GM21737 (cell line): ENCODE results near the gene HNRNPAB.

Experiments used
- ATAC-seq: cut with Tn5 transposase; IDR thresholded peaks from one replicate; pipeline ENCODE4 v1.9.1; 2021; ENCODE audit warnings: mild to moderate bottlenecking, moderate library complexity; ENCODE audit not compliant: unreplicated experiment

Gene HNRNPAB

GRCh38 chr5:178211095-178212048, 7.0 kb downstream of the HNRNPAB start:
- ATAC-seq: no peak

GRCh38 chr5:178212241-178213002, 8.1 kb downstream of the HNRNPAB start:
- no peak for ATAC-seq

- no peak for ATAC-seq
Measured at GRCh38 chr5:178213003-178213461, 8.7 kb downstream of the HNRNPAB start.

GRCh38 chr5:178213748-178214151, 9.4 kb downstream of the HNRNPAB start:
- no peak for ATAC-seq

GRCh38 chr5:178214160-178214803, 9.9 kb downstream of the HNRNPAB start:
- no peak for ATAC-seq

DNA sequence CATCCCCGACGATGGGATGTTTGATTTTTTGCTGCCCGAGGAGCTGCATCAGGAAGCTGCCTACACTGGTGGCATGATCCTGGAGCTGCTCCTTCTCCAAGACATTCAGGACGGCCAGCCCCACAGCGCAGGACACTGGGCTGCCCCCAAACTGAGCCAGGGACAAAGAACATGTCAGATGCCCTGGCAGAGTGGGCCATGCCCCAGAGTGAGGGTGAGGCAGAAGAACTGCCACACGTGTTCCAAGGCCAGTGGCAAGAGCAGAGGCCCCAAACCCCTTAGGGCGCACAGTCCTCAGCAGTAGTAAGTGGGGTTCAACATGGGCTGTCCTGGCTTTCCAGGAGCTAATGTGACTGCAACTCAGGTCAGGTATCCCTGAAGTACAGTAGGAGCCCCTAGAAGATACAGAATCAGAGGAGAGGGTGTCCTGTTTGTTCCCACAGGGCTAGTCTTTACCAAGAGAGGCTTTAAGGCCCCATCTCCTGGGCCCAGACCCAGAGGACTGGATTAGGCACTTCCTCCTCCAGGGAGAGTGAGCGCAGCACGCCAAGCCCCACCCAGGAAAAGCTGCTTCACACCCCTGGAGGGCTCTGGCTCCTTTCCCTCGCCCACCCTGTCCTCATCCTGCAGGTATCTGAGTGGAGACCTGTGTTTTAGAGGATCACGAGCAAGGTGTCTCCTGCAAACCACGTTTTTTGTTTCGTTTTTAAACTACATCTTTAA, 11.1 kb downstream of the HNRNPAB start:
- ATAC-seq: no peak

- no peak for ATAC-seq
Measured at GRCh38 chr5:178216088-178216534, 11.8 kb downstream of the HNRNPAB start.

- no peak for ATAC-seq
Measured at GRCh38 chr5:178216779-178217178, 12.4 kb downstream of the HNRNPAB start.

DNA sequence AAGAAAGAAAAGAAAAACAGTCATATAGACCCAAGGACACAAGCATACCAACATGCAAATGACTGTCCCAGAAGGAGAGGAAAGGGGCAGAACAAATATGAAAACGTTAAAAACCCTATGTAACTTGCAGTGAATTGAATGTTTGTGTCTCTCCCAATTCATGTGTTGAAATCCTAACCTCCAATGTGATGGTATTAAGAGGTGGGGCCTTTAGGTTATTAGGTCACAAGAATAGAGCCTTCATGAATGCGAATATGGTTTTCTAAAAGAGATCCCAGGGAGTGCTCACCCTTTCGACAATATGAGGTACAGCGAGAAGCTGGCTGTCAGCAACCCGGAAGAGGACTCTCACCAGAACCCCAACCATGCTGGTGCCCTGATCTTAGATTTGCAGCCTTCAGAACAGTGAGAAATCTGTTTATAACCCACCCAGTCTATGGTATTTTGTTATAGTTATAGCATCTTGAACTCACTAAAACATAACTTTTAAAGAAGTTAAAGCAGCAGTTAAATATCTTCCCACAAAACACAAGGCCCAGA, 14.0 kb downstream of the HNRNPAB start:
- no peak for ATAC-seq

- ATAC-seq: no peak
Measured at GRCh38 chr5:178218827-178219226, 14.5 kb downstream of the HNRNPAB start.

- ATAC-seq: no peak
Measured at GRCh38 chr5:178221282-178221681, 16.9 kb downstream of the HNRNPAB start.

- ATAC-seq: no peak
Measured at GRCh38 chr5:178221853-178222252, 17.5 kb downstream of the HNRNPAB start.

DNA sequence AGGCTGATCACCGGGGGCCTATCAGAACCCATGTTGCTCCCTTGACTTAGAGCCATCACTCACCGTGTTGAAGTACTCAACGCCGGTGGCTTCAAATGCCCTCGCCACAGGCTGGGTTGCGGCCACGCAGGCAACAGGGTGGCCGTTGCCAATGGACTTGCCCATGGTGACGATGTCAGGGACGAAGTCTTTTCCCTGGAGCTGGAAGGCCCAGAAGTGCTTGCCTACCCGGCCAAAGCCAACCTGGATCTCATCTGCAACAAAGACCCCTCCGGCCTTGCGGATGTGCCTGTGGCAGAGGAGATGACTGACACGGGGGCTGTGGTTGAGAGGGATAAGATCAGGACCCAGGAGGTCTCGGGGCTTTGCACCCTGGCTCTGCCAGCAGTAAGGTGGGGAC, 18.0 kb downstream of the HNRNPAB start:
- no peak for ATAC-seq

DNA sequence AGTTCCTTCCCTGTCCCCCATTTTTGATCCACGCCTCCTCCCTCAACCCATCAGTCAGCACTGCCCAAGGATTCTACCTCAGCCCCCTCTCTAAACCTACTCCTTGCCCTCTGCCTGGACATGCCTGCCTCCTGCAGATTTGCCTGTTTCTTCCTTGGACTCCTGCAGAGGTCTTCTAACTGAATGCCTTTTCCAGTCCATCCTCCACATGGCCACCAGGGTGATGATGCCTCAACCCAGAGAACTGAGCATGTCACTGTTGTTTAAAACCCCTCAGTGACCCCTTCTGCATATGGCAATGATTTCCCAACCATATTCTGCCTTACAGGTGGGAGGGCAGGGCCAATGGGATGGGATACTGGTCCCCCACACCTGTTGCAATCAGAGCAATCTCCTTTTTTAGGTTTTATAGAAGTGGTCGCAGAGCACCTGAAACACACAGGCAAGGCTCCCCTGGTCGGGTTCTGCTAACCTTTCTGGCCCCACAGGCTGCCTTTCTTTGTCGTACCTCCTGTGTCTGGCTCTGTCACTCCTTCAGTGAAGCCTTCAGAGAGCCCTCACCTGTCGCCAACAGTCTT, 19.0 kb downstream of the HNRNPAB start:
- no peak for ATAC-seq

- ATAC-seq: no peak
Measured at GRCh38 chr5:178223828-178224335, 19.5 kb downstream of the HNRNPAB start.

DNA sequence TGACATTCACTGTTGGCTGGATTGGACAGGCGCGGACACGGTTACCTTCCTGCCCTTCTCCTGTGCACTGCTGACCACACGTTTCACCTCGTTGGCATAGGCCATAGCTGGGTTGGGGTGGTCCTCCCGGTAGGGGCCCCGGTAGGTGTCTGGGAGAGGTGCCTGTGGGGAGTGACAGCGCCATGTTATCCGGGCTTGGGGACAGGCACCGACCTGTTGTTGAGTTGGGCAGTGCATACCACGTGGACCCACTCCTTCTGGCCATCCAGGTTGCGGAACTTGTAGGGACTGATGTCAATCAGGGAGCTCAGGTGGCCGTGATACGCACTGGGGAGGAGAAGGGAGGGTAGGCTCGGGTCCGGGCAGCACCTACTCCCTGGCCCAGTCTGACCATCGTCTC, 20.1 kb downstream of the HNRNPAB start:
- ATAC-seq: no peak

- ATAC-seq: no peak
Measured at GRCh38 chr5:178225174-178225573, 20.8 kb downstream of the HNRNPAB start.

GRCh38 chr5:178227138-178227659, 22.9 kb downstream of the HNRNPAB start:
- no peak for ATAC-seq

DNA sequence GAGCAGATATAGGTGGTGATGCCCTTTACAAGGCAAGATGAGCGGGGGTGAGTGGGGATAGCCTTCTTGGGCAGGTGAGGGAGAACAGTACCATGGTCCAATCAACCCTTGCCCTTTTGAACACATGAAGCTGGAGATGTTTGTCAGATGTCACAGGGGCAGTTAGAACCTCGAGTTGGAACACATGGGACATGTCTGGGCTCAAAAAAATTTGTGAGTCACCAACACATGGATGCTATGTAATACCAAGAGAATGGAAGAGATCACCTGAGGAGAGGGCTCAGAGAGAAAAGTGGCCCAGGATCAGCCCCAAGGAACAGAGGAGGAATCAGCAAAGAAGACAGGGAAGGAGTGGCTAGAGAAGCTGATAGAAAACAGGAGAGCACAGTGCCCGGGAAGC, 23.6 kb downstream of the HNRNPAB start:
- no peak for ATAC-seq
